GM13976 (cell line): ENCODE data around the gene SLC26A1.

Experiments
- DNase-seq: peaks from one replicate; pipeline ENCODE4 v3.0.0; 2012; ENCODE audit warnings: low spot score
- in situ Hi-C: fragments of 300-500 bp; cut with MboI; formaldehyde crosslinking; loops from one replicate; pipeline ENCODE4 v1.12.0; 2022; ENCODE audit warnings: low sequenced_read_pairs, mixed read lengths, inconsistent platforms; ENCODE audit not compliant: unreplicated experiment
- TF ChIP-seq, protein P1 (sequence below): IDR thresholded peaks from 2 replicates; pipeline ENCODE4 v1.5.1; 2012; ENCODE audit warnings: borderline replicate concordance, mild to moderate bottlenecking; ENCODE audit not compliant: insufficient read depth; ENCODE audit errors: extremely low read depth, missing control alignments, control extremely low read depth

SLC26A1 gene

DNA sequence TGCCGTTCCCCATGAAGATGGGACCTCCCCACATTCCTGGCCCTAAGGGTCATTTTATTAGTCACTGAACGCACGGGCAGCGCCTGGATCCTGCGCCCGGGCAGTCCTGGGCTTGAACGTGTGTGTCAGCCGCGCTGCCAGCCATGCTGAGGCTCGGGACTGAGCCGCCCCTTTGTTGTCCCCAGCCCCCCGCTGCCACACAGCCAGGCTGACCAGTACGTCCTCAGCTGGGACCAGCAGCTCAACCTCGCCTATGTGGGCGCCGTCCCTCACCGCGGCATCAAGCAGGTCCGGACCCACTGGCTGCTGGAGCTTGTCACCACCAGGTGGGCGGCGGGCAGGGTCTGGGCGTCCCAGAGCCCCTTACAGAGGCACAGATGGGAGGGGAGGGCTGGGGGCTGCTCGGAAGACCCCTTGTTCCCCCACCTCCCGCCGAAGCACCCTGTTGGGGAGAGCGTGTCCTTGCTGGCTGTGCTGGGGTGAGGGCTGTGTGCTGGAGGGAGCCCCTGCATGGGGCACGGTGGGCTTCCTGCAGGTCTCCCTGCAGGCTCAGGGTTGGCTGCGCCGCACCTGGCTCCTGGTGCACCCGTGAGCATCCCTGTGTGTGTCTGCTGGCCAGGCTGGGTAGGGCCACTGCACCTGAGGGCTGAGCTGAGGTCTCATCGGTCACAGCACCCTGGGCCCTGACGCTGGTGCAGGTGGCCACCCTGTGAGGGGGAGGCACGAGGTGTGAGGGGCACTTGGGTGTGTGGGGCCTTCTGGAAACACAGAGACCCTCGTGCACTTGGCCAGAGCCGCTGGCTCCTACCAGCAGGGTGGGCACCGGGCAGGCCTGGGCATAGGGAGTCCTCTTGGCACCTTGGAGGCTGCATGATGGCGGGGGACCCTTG lies 5.3 kb downstream of the SLC26A1 start:
- no peak for DNase-seq
- in situ Hi-C loops: no loop called here
- TF ChIP-seq, protein P1, sequence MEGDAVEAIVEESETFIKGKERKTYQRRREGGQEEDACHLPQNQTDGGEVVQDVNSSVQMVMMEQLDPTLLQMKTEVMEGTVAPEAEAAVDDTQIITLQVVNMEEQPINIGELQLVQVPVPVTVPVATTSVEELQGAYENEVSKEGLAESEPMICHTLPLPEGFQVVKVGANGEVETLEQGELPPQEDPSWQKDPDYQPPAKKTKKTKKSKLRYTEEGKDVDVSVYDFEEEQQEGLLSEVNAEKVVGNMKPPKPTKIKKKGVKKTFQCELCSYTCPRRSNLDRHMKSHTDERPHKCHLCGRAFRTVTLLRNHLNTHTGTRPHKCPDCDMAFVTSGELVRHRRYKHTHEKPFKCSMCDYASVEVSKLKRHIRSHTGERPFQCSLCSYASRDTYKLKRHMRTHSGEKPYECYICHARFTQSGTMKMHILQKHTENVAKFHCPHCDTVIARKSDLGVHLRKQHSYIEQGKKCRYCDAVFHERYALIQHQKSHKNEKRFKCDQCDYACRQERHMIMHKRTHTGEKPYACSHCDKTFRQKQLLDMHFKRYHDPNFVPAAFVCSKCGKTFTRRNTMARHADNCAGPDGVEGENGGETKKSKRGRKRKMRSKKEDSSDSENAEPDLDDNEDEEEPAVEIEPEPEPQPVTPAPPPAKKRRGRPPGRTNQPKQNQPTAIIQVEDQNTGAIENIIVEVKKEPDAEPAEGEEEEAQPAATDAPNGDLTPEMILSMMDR: no peak

DNA sequence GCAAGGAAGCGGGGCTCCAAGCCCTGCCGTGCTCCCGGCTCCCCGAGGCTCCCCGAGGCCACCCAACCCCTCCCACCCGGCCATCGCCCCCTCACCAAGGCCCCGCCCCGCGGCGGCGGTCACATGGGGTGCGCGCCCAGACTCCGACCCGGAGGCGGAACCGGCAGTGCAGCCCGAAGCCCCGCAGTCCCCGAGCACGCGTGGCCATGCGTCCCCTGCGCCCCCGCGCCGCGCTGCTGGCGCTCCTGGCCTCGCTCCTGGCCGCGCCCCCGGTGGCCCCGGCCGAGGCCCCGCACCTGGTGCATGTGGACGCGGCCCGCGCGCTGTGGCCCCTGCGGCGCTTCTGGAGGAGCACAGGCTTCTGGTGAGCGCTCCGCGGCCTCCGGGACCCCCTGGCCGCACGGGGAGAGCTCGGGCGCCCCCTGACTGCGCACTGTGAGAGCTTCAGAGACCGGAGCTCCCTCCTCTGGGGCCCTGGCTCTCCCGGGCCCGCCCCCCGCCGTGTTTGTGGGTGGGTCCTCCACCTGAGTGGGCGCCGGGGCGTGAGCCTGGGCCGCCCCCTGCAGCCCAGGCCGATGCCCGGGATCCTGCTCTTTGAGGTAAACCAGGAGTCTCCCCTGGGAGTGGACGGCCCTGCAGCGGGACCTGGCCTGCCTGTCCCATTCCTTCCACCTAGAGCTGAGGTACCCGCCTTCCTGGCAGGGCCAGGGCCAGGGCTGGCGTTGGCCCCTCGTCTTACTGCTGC lies 6.2 kb downstream of the SLC26A1 start, which contains the start of gene IDUA:
Gene IDUA, plus strand, starts transcription at position 166 of the 745 bp plus-strand sequence. Its CDS starts 41 bp downstream, at position 207.
- in situ Hi-C loops: no loop called here
- TF ChIP-seq, protein P1: peak; percentile 66
- peak; percentile 95 for DNase-seq

DNA sequence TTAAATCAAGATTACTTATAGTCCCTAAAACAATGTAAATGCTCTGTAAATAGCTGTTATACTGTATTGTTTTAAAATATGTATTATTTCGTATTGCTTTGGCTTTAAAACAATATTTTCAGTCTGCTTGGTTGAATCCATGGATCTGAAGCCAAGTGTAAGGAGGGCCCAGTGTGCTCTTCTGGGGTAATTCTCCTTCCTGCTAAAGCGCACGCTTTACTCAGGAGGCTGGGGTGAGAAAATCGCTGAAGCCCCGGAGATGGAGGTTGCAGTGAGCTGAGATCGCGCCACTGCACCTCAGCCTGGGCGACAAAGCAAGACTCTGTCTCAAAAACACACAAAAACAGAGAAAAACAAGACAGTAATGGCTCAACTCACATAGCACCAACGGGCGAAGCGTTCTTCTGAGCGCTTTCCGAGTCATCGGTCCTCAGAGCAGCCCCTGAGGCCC lies 6.8 kb downstream of the SLC26A1 start:
- TF ChIP-seq, protein P1: no peak
- no peak for DNase-seq
- in situ Hi-C loops: no loop called here

DNA sequence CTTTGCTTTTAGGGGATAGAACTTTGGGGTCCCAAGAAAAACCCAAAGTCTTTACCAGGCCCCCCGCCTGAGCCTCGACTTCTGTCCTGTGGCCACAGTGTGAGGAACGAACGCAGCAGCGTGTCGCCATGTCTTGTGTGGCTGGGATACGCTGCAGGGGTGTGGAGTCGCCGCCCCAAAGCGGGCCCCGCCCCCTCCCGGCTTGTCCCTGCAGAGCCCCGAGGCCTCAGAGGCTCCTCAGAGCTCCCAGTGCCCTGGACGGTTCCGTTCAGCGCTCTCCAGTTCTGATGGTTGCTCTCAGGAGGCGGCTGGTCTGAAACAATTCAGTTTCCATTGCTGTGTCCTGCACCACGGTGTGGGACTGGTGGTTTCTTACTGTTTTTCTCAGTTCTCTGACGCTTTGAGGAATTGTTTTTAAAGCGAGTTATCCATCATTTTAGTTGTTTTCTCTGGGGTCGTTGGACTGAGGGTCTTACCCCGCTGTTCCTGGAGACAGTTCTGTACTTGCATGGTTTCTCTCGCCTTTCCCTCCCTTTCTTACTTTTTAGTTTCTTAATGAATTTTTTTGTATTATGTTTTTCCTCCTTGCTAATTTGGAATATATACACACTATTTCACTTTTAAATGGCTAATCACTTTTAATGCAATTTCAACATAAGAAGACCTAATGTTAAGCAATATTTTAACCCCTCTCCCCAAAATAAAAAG lies 7.9 kb downstream of the SLC26A1 start:
- in situ Hi-C loops: no loop called here
- TF ChIP-seq, protein P1: no peak
- peak; percentile 79 for DNase-seq

DNA sequence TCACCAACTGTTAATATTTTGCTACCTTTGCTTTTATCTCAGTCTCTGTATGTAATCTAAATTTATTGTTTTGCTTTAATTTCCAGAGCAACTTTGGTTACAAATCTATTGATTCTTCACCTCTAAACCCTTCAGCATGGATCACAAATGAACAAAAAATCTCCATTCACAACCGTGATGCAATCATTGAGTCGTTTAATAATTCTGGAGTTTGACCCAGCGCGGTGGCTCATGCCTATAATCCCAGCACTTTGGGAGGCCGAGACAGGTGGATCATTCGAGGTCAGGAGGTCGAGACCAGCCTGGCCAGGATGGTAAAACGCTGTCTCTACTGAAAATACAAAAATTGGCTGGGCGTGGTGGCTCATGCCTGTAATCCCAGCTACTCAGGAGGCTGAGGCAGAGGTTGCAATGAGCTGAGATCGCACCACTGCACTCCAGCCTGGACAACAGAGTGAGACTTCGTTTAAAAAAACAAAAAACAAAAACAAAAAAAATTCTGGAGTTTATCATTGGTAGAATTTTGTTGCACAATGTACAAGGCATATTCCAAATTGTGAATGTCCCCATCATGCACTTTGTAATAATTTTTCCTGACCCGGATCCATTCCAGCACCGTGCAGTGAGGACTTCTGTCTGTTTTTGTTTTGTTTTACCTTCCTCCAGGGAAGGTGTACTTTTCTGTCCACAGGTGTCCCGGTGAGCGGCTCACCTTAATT lies 8.7 kb downstream of the SLC26A1 start:
- TF ChIP-seq, protein P1: no peak
- no peak for DNase-seq
- in situ Hi-C loops: no loop called here
